ENCODE results near the gene CAMKK2.

The CAMKK2 gene

GRCh38 chr12:121223292-121224285, 72.9 kb downstream of the CAMKK2 start:
- peak; percentile 59 for DNase-seq (ENCODE audit: low read depth)
- H3K4me3 ChIP-seq (ENCODE audit: low read depth, low read length), result no peak overlapping the region
- TF ChIP-seq CTCF (IDR thresholded peaks at IDR 0.05; ENCODE audit: low read depth, low read length), result peak; percentile 52
- TF ChIP-seq MAX (IDR thresholded peaks at IDR 0.05; ENCODE audit: low read depth, low read length), result peak; percentile 50
- TF ChIP-seq MYC (IDR thresholded peaks at IDR 0.05; ENCODE audit: low read depth, low read length), result no peak
- no peak for TF ChIP-seq POLR2A (IDR thresholded peaks at IDR 0.05; ENCODE audit: extremely low read depth, insufficient read length)

GRCh38 chr12:121222847-121223246, 73.7 kb downstream of the CAMKK2 start:
- TF ChIP-seq MAX (IDR thresholded peaks at IDR 0.05; ENCODE audit: low read depth, low read length), result no peak
- no peak for TF ChIP-seq MYC (IDR thresholded peaks at IDR 0.05; ENCODE audit: low read depth, low read length)
- no peak for TF ChIP-seq POLR2A (IDR thresholded peaks at IDR 0.05; ENCODE audit: extremely low read depth, insufficient read length)
- TF ChIP-seq CTCF (IDR thresholded peaks at IDR 0.05; ENCODE audit: low read depth, low read length), result no peak
- H3K4me3 ChIP-seq (ENCODE audit: low read depth, low read length), result no peak overlapping the region

GRCh38 chr12:121219353-121219986, 77.0 kb downstream of the CAMKK2 start:
- TF ChIP-seq MAX (IDR thresholded peaks at IDR 0.05; ENCODE audit: low read depth, low read length), result no peak
- no peak for DNase-seq (ENCODE audit: low read depth)
- H3K4me3 ChIP-seq (ENCODE audit: low read depth, low read length), result no peak overlapping the region

More at GRCh38 chr12:121222847-121223246, 73.7 kb downstream of the CAMKK2 start:
- no peak for DNase-seq (ENCODE audit: low read depth)

GRCh38 chr12:121218588-121219352, 77.7 kb downstream of the CAMKK2 start:
- TF ChIP-seq POLR2A (IDR thresholded peaks at IDR 0.05; ENCODE audit: extremely low read depth, insufficient read length), result no peak
- TF ChIP-seq MAX (IDR thresholded peaks at IDR 0.05; ENCODE audit: low read depth, low read length), result no peak
- TF ChIP-seq MYC (IDR thresholded peaks at IDR 0.05; ENCODE audit: low read depth, low read length), result no peak
- no peak for TF ChIP-seq CTCF (IDR thresholded peaks at IDR 0.05; ENCODE audit: low read depth, low read length)
- H3K4me3 ChIP-seq (ENCODE audit: low read depth, low read length), result no peak overlapping the region

GRCh38 chr12:121217761-121218160, 78.7 kb downstream of the CAMKK2 start:
- H3K4me3 ChIP-seq (ENCODE audit: low read depth, low read length), result no peak overlapping the region
- DNase-seq (ENCODE audit: low read depth), result no peak
- no peak for TF ChIP-seq MAX (IDR thresholded peaks at IDR 0.05; ENCODE audit: low read depth, low read length)
- TF ChIP-seq MYC (IDR thresholded peaks at IDR 0.05; ENCODE audit: low read depth, low read length), result no peak
- no peak for TF ChIP-seq CTCF (IDR thresholded peaks at IDR 0.05; ENCODE audit: low read depth, low read length)
- no peak for TF ChIP-seq POLR2A (IDR thresholded peaks at IDR 0.05; ENCODE audit: extremely low read depth, insufficient read length)

More at GRCh38 chr12:121218588-121219352, 77.7 kb downstream of the CAMKK2 start:
- DNase-seq (ENCODE audit: low read depth), result no peak

Measured in NB4 (cell line).